Testis (tissue), 3 donors: ENCODE data around the gene MON2. TPM values are rescaled to one million over a fixed set of nuclear protein-coding genes. Genes with fewer than 3 reads are reported as not detected.

Experiments
- DNase-seq: peaks from one replicate; pipeline ENCODE4 v3.0.0-alpha.2; 2019
- H3K27ac ChIP-seq, 2 donors: fragments of 200-600 bp; sonication (generic); one replicate each; pipeline ENCODE4 v1.5.1; 2019
- H3K27me3 ChIP-seq: fragments of 200-600 bp; sonication (generic); one replicate; pipeline ENCODE4 v1.5.1; 2019
- H3K36me3 ChIP-seq: fragments of 200-600 bp; sonication (generic); one replicate; pipeline ENCODE4 v1.5.1; 2017; ENCODE audit warnings: low read depth; ENCODE audit errors: missing control alignments
- H3K4me1 ChIP-seq: fragments of 200-600 bp; sonication (generic); one replicate; pipeline ENCODE4 v1.5.1; 2019
- H3K4me3 ChIP-seq, 2 donors: fragments of 200-600 bp; sonication (generic); one replicate each; pipeline ENCODE4 v1.5.1; 2017 to 2019
- H3K9me3 ChIP-seq: fragments of 200-600 bp; sonication (generic); one replicate; pipeline ENCODE4 v1.5.1; 2017
- POLR2A ChIP-seq: fragments of 450-650 bp; IDR thresholded peaks from one replicate; pipeline ENCODE4 v1.6.1; 2017; ENCODE audit warnings: antibody characterized with exemption, mild to moderate bottlenecking, moderate library complexity
- WGBS, 2 donors: methylation state at CpG; one replicate each; pipeline ENCODE4 v1.1.5; 2018; 5-methylcytosine and 5-hydroxymethylcytosine counted together
- intact Hi-C: fragments of 100-400 bp; cut with DNase I; formaldehyde crosslinking; loops from one replicate; pipeline ENCODE4 v1.15.1; 2023; ENCODE audit warnings: low total_unique reads
- polyA plus RNA-seq: library from polyadenylated mRNA; stranded (reverse); fragments of 350-450 nt; fragmentation: Illumina TruSeq; extraction: RNeasy Lipid Tissue Mini Kit (QIAGEN cat#74804); gene quantifications from one replicate; pipeline ENCODE4 v1.2.3, GENCODE V29; 2014; ENCODE audit warnings: low read depth, low replicate concordance; ENCODE audit not compliant: insufficient read depth
- total RNA-seq, 2 donors: library from RNA; depleted of rRNA; stranded (reverse); fragments of >200 nt; gene quantifications; one replicate each; pipeline ENCODE4 v1.2.3, GENCODE V29; 2016
- TF ChIP-seq, protein P1 (sequence below), 3 experiments: fragments of 450-650 bp in 2 of 3; fragments of 200-600 bp in 1 of 3; sonication (generic) in 1 of 3; IDR thresholded peaks; one replicate each; pipeline ENCODE4 v1.5.1; 2016 to 2019; ENCODE audit warnings: antibody characterized with exemption in 3 of 3, mild to moderate bottlenecking in 2 of 3, moderate library complexity in 1 of 3

The MON2 gene
- total and polyA plus RNA-seq, 3 donors from 2014 or later, result 22.8 to 98.4 (median 90.1) TPM

DNA sequence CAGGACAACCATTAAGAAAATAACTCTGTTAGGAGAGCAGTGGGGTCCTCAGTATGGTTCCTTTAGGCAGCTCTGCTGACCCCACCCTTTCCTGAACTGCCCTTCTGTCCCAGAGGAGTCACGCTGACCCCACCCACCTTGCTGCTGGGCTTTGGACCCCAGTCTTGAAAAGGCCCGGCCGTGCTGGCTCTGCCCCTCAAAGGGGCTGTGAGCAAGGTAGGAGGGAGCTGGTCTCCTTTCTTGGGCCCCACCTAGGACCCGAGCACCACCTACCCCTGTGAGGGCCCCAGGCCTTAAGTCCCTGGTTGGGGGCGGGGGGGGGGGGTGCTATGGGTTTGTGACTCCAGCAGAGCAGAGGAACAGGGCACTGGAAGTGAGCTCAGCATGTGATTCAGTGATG, 171.1 kb downstream of the MON2 start:
- intact Hi-C loops, result no loop called here
- no peaks in the 10 kb centered on the region for H3K27me3 ChIP-seq
- TF ChIP-seq, protein P1, sequence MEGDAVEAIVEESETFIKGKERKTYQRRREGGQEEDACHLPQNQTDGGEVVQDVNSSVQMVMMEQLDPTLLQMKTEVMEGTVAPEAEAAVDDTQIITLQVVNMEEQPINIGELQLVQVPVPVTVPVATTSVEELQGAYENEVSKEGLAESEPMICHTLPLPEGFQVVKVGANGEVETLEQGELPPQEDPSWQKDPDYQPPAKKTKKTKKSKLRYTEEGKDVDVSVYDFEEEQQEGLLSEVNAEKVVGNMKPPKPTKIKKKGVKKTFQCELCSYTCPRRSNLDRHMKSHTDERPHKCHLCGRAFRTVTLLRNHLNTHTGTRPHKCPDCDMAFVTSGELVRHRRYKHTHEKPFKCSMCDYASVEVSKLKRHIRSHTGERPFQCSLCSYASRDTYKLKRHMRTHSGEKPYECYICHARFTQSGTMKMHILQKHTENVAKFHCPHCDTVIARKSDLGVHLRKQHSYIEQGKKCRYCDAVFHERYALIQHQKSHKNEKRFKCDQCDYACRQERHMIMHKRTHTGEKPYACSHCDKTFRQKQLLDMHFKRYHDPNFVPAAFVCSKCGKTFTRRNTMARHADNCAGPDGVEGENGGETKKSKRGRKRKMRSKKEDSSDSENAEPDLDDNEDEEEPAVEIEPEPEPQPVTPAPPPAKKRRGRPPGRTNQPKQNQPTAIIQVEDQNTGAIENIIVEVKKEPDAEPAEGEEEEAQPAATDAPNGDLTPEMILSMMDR (IDR thresholded peaks at IDR 0.05), result no peak
- TF ChIP-seq POLR2A, result no peak
- H3K4me3 ChIP-seq, result no peak overlapping the region
- peaks cover 4% of the 10 kb centered on the region for H3K4me1 ChIP-seq
- WGBS, 2 donors, result 85% methylated on average over 5 of the region's 5 CpGs
- no peaks in the 10 kb centered on the region for H3K9me3 ChIP-seq
- no peak for DNase-seq
- no peaks in the 10 kb centered on the region for H3K36me3 ChIP-seq
- no peak overlapping the region for H3K27ac ChIP-seq

DNA sequence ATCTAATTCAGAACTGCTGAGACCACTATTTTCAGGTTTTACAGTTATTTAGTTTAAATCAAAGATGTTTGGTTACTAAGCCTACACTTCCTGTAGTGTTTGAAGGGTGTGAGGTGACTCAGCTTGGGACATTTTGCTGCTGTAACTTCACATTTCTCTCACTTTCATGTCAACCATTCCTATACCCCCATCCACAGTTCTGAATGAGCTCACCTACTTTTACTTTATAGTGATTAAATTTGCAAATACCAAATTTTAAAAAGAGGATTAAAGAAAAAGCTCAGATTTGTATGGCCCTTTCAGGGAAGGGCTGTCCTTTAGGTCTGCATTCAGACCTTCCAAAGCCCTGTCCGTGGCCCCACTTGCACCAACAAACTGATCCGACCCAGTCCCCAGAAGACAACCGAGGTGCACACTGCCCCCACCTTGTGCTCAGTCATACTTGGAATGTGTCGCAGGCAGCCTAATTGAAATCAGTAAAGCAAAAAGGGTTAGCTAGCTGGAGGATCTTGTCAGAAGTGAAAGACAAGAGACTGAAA, 174.4 kb downstream of the MON2 start:
- TF ChIP-seq POLR2A, result no peak
- TF ChIP-seq, protein P1 (IDR thresholded peaks at IDR 0.05), result no peak
- no peak overlapping the region for H3K27ac ChIP-seq
- 78 to 82% methylated on average over 4 of the region's 4 CpGs for WGBS, 2 donors
- H3K9me3 ChIP-seq, result no peaks in the 10 kb centered on the region
- no peak for DNase-seq
- intact Hi-C loops, result no loop called here
- no peaks in the 10 kb centered on the region for H3K27me3 ChIP-seq
- H3K4me3 ChIP-seq, result no peak overlapping the region
- H3K4me1 ChIP-seq, result no peaks in the 10 kb centered on the region
- H3K36me3 ChIP-seq, result no peaks in the 10 kb centered on the region

DNA sequence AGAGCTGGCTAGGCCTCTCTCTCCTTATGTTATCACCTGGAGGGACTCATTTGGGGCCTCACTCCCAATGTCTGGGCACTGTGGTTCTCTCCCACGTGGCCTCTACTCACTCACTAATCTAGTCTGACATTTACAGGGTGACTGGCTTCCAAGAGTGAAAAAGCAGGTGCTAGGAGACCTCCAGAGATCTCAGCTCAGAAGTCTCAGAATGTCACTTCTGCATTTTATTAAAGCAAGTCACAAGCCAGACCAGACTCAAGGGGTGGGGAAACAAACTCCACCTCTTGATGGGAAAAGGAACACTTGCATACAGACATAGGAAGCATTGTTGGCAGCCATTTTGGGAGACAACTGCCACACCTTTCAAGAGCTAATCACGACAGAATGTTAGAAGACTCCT, 175.9 kb downstream of the MON2 start:
- Histone ChIP-seq H3K27me3 (no peaks in the 10 kb centered on the region), H3K4me3 (no peak overlapping the region), H3K36me3 (no peaks in the 10 kb centered on the region), H3K27ac (no peak overlapping the region), H3K9me3 (no peaks in the 10 kb centered on the region), H3K4me1 (no peaks in the 10 kb centered on the region)
- 72 to 80% methylated on average over 2 of the region's 2 CpGs for WGBS, 2 donors
- intact Hi-C loops, result no loop called here
- TF ChIP-seq, protein P1 (IDR thresholded peaks at IDR 0.05), result no peak
- TF ChIP-seq POLR2A, result no peak
- no peak for DNase-seq

DNA sequence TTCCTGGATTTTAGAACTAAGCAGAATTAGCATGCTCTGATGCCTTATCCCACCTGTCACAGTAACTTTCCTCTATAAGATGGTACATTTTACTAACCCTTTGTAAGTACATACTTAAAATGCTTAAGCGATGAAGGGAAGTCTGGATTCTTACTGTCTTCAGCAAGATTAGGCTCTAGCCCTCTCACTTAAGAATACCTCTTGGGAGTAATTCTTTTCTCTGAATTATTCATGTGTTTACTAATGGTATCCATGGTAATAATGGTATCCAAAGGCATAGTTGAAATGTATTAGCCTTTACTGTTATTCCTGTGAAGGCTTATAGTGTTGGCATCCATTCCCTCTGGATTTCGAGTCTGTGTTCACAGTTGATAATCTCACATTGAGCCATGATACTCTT, 176.9 kb downstream of the MON2 start:
- Histone ChIP-seq H3K27me3 (no peaks in the 10 kb centered on the region), H3K9me3 (no peaks in the 10 kb centered on the region), H3K36me3 (no peaks in the 10 kb centered on the region), H3K4me3 (no peak overlapping the region), H3K27ac (no peak overlapping the region), H3K4me1 (no peaks in the 10 kb centered on the region)
- TF ChIP-seq, protein P1 (IDR thresholded peaks at IDR 0.05), result no peak
- no peak for TF ChIP-seq POLR2A
- no peak for DNase-seq
- intact Hi-C loops, result no loop called here
- WGBS, 2 donors, result 79 to 89% methylated on average over 2 of the region's 2 CpGs

DNA sequence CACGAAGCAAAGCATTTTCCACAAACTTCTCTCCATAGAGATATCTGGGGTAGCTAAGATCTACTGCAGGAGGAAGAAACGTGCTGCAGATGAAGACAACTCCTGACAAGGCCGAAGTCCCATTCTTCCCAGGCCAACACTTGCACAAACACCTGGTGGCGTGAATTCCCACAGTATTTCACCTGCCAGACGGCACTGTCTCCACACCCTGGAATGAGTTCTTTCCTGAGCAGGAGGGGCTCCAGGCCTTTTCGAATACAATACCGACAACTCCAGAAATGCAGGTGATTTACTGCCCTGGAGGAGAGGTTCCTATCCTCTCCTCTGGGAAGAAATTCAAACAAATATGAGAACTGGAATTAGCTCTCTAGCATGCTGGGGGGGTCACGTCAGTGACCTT, 179.9 kb downstream of the MON2 start:
- no peak overlapping the region for H3K27ac ChIP-seq
- 94 to 97% methylated on average over 8 of the region's 8 CpGs for WGBS, 2 donors

More for the DNA sequence above, 179.9 kb downstream of the MON2 start:
- TF ChIP-seq, protein P1 (IDR thresholded peaks at IDR 0.05), result no peak
- no peak for TF ChIP-seq POLR2A
- no peak for DNase-seq
- intact Hi-C loops, result no loop called here
- H3K36me3 ChIP-seq, result no peaks in the 10 kb centered on the region
- H3K9me3 ChIP-seq, result no peaks in the 10 kb centered on the region
- H3K27me3 ChIP-seq, result no peaks in the 10 kb centered on the region
- no peak overlapping the region for H3K4me3 ChIP-seq
- no peaks in the 10 kb centered on the region for H3K4me1 ChIP-seq
